HepG2 (cell line): ENCODE results near the gene C11orf68. TPM values are rescaled to one million over a fixed set of nuclear protein-coding genes. Genes with fewer than 3 reads are reported as not detected.
A peak's percentile ranks its signal among the peaks of the same experiment; 100 is the strongest.

Experiments
- EP300 ChIP-seq, 3 experiments: sonication (generic) in 1 of 3; formaldehyde crosslinking in 1 of 3; IDR thresholded peaks; 2 replicates each; pipeline versions ENCODE4 v1.5.1 to v1.6.1; 2011 to 2020; ENCODE audit warnings: low read depth in 2 of 3, low read length in 2 of 3, borderline replicate concordance in 1 of 3, improper control_type of control experiment in 1 of 3, mild to moderate bottlenecking in 1 of 3, missing genetic modification reagents in 1 of 3, moderate library complexity in 1 of 3
- FOXK1 ChIP-seq: sonication (generic); formaldehyde crosslinking; IDR thresholded peaks from 2 replicates; pipeline ENCODE4 v1.4.0; 2020; ENCODE audit warnings: low read depth, missing genetic modification reagents, borderline replicate concordance
- GMEB1 ChIP-seq: sonication (generic); formaldehyde crosslinking; IDR thresholded peaks from 2 replicates; pipeline ENCODE4 v1.5.1; 2020; ENCODE audit warnings: missing genetic modification reagents, mild to moderate bottlenecking, borderline replicate concordance
- HDAC2 ChIP-seq: sonication (generic); formaldehyde crosslinking; IDR thresholded peaks from 2 replicates; pipeline ENCODE4 v1.4.0; 2020; ENCODE audit warnings: missing genetic modification reagents
- MEIS2 ChIP-seq: sonication (generic); formaldehyde crosslinking; IDR thresholded peaks from 2 replicates; pipeline ENCODE4 v1.9.0; 2021; ENCODE audit warnings: mild to moderate bottlenecking, missing genetic modification reagents
- NFIB ChIP-seq: sonication (generic); formaldehyde crosslinking; IDR thresholded peaks from 2 replicates; pipeline ENCODE4 v1.9.0; 2021; ENCODE audit warnings: missing genetic modification reagents, mild to moderate bottlenecking, borderline replicate concordance
- RELA ChIP-seq: sonication (generic); formaldehyde crosslinking; IDR thresholded peaks from 2 replicates; pipeline ENCODE4 v1.4.0; 2020; ENCODE audit warnings: missing genetic modification reagents
- SMARCE1 ChIP-seq: fragments of 450-650 bp; IDR thresholded peaks from 2 replicates; pipeline ENCODE4 v1.6.1; 2017; ENCODE audit warnings: borderline replicate concordance
- SOX5 ChIP-seq: IDR thresholded peaks from 2 replicates; pipeline ENCODE4 v1.6.1; 2016; ENCODE audit warnings: borderline replicate concordance
- THRA ChIP-seq: sonication (generic); formaldehyde crosslinking; IDR thresholded peaks from 2 replicates; pipeline ENCODE4 v1.4.0; 2020; ENCODE audit warnings: missing genetic modification reagents, borderline replicate concordance
- ZBTB46 ChIP-seq: sonication (generic); formaldehyde crosslinking; IDR thresholded peaks from 2 replicates; pipeline ENCODE4 v1.4.0; 2020; ENCODE audit warnings: mild to moderate bottlenecking, missing genetic modification reagents, borderline replicate concordance
- ZFP36L2 ChIP-seq: sonication (generic); formaldehyde crosslinking; IDR thresholded peaks from 2 replicates; pipeline ENCODE4 v1.4.0; 2020; ENCODE audit warnings: missing genetic modification reagents
- ZFX ChIP-seq: sonication (generic); formaldehyde crosslinking; IDR thresholded peaks from 2 replicates; pipeline ENCODE4 v1.4.0; 2020; ENCODE audit warnings: mild to moderate bottlenecking, low read depth, missing genetic modification reagents, moderate library complexity
- ZNF30 ChIP-seq: sonication (generic); formaldehyde crosslinking; IDR thresholded peaks from 2 replicates; pipeline ENCODE4 v1.5.0; 2020; ENCODE audit warnings: mild to moderate bottlenecking, missing genetic modification reagents
- ZNF530 ChIP-seq: sonication (generic); formaldehyde crosslinking; IDR thresholded peaks from 2 replicates; pipeline ENCODE4 v1.5.0; 2020; ENCODE audit warnings: low read depth, mild to moderate bottlenecking, missing genetic modification reagents
- ZSCAN21 ChIP-seq: sonication (generic); formaldehyde crosslinking; IDR thresholded peaks from 2 replicates; pipeline ENCODE4 v1.8.0; 2022; ENCODE audit warnings: mild to moderate bottlenecking, missing genetic modification reagents, moderate library complexity, borderline replicate concordance
- polyA plus RNA-seq, 8 experiments: library from polyadenylated mRNA; depleted of rRNA in 3 of 8; stranded (reverse) in 7 of 8; unstranded in 1 of 8; fragments of >200 nt; fragmentation: Illumina TruSeq in 4 of 8; extraction: Trizol in 4 of 8; gene quantifications; 2 replicates each; pipeline versions ENCODE4 v1.2.1 to v1.2.3, GENCODE V29; 2011 to 2016; ENCODE audit warnings: low read depth in 4 of 8, missing spikeins in 1 of 8, mixed read lengths in 1 of 8; ENCODE audit not compliant: insufficient read depth in 1 of 8
- total RNA-seq, 5 experiments: library from RNA; depleted of rRNA; stranded (reverse); fragments of >200 nt; fragmentation: Illumina TruSeq; extraction: Trizol; gene quantifications; 2 replicates each; pipeline ENCODE4 v1.2.3, GENCODE V29; 2016; ENCODE audit warnings: low read depth in 1 of 5
- TF ChIP-seq, protein P1 (sequence below): sonication (generic); formaldehyde crosslinking; IDR thresholded peaks from 2 replicates; pipeline ENCODE4 v1.9.0; 2022; ENCODE audit warnings: low read depth, missing genetic modification reagents
- TF ChIP-seq, protein P2 (sequence below): sonication (generic); formaldehyde crosslinking; IDR thresholded peaks from 2 replicates; pipeline ENCODE4 v1.4.0; 2020; ENCODE audit warnings: mild to moderate bottlenecking, missing genetic modification reagents

The C11orf68 gene
- total and polyA plus RNA-seq, 2 of the 13 experiments (the other 11 are each of a cell fraction or from before 2014, with no cell fraction given): 8.4 to 28.3 TPM

GRCh38 chr11:65961267-65962140, 42.6 kb upstream of the C11orf68 start, which contains the start of gene SART1 (continued):
- no peak; the same call in 1 of the 2 replicates for TF ChIP-seq ZNF30 (CRISPR knock-in tag)
- TF ChIP-seq THRA (CRISPR knock-in tag): peak; percentile 37; the same call in 1 of the 2 replicates
- TF ChIP-seq SMARCE1: no peak
- TF ChIP-seq MEIS2 (CRISPR knock-in tag): no peak; the same call in 1 of the 2 replicates
- TF ChIP-seq, protein P1, sequence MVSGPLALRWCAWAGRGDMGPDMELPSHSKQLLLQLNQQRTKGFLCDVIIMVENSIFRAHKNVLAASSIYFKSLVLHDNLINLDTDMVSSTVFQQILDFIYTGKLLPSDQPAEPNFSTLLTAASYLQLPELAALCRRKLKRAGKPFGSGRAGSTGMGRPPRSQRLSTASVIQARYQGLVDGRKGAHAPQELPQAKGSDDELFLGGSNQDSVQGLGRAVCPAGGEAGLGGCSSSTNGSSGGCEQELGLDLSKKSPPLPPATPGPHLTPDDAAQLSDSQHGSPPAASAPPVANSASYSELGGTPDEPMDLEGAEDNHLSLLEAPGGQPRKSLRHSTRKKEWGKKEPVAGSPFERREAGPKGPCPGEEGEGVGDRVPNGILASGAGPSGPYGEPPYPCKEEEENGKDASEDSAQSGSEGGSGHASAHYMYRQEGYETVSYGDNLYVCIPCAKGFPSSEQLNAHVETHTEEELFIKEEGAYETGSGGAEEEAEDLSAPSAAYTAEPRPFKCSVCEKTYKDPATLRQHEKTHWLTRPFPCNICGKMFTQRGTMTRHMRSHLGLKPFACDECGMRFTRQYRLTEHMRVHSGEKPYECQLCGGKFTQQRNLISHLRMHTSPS (CRISPR knock-in tag): no peak
- TF ChIP-seq EP300 (IDR thresholded peaks at IDR 0.05; ENCODE audit: low read depth in 2 of 2, low read length in 2 of 2): peak in 1 of 2 experiments; percentile 40; a peak in 2 of 4 replicates
- TF ChIP-seq EP300 (CRISPR knock-in tag; IDR thresholded peaks at IDR 0.05; ENCODE audit: borderline replicate concordance): no peak
- peak; percentile 95 for TF ChIP-seq ZFX (CRISPR knock-in tag)
- no peak for TF ChIP-seq ZBTB46 (CRISPR knock-in tag)
- TF ChIP-seq, protein P2, sequence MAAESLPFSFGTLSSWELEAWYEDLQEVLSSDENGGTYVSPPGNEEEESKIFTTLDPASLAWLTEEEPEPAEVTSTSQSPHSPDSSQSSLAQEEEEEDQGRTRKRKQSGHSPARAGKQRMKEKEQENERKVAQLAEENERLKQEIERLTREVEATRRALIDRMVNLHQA (CRISPR knock-in tag): no peak
- TF ChIP-seq NFIB (CRISPR knock-in tag): no peak
- TF ChIP-seq GMEB1: peak; percentile 90
- peak; percentile 99 for TF ChIP-seq FOXK1 (CRISPR knock-in tag)
- 0 out of 2 replicates have a peak, but pooled peaks have one; percentile 15 for TF ChIP-seq ZSCAN21
- TF ChIP-seq ZFP36L2 (CRISPR knock-in tag): no peak
- peak; percentile 27; the same call in 1 of the 2 replicates for TF ChIP-seq SOX5 (CRISPR knock-in tag)
- TF ChIP-seq RELA (CRISPR knock-in tag): no peak
- TF ChIP-seq HDAC2 (CRISPR knock-in tag): peak; percentile 85; the same call in 1 of the 2 replicates
- TF ChIP-seq ZNF530: no peak
